Duodenal mucosa (tissue), 2 donors: ENCODE data around the gene GALNT11.
"Not testable (repeated sequence)": the region's sequence is repeated elsewhere in the genome, so short reads cannot be mapped to it uniquely, and the experiment has no call there.

Experiments
- H3K27ac ChIP-seq: one replicate; pipeline ENCODE4 v1.7.0; 2013; ENCODE audit warnings: low read depth, low read length
- H3K27me3 ChIP-seq, 2 donors: one replicate each; pipeline ENCODE4 v1.7.0; 2013; ENCODE audit warnings: low read length in 2 of 2, control low read depth in 1 of 2; ENCODE audit not compliant: insufficient read depth in 2 of 2, control insufficient read depth in 1 of 2
- H3K36me3 ChIP-seq, 2 donors: one replicate each; pipeline ENCODE4 v1.7.0; 2013; ENCODE audit warnings: low read length in 2 of 2, control low read depth in 1 of 2; ENCODE audit not compliant: insufficient read depth in 2 of 2, control insufficient read depth in 1 of 2
- H3K4me1 ChIP-seq, 2 donors: one replicate each; pipeline ENCODE4 v1.7.0; 2013; ENCODE audit warnings: low read length in 2 of 2, control low read depth in 1 of 2; ENCODE audit not compliant: insufficient read depth in 2 of 2, control insufficient read depth in 1 of 2
- H3K4me3 ChIP-seq, 2 donors: one replicate each; pipeline ENCODE4 v1.7.0; 2013; ENCODE audit warnings: low read length in 2 of 2, low read depth in 1 of 2
- H3K9ac ChIP-seq, 2 donors: one replicate each; pipeline ENCODE4 v1.7.0; 2013; ENCODE audit warnings: low read length in 2 of 2, low read depth in 1 of 2
- H3K9me3 ChIP-seq, 2 donors: one replicate each; pipeline ENCODE4 v1.7.0; 2013; ENCODE audit warnings: low read length in 2 of 2, control low read depth in 1 of 2; ENCODE audit not compliant: control insufficient read depth in 1 of 2

GALNT11 gene

GRCh38 chr7:152000191-152000590, 25.3 kb upstream of the GALNT11 start:
- Histone ChIP-seq H3K9ac (no peak overlapping the region), H3K9me3 (no peaks in the 10 kb centered on the region), H3K27ac (no peak overlapping the region), H3K4me3 (no peak overlapping the region), H3K4me1 (no peaks in the 10 kb centered on the region), H3K36me3 (no peaks in the 10 kb centered on the region), H3K27me3 (no peaks in the 10 kb centered on the region)

DNA sequence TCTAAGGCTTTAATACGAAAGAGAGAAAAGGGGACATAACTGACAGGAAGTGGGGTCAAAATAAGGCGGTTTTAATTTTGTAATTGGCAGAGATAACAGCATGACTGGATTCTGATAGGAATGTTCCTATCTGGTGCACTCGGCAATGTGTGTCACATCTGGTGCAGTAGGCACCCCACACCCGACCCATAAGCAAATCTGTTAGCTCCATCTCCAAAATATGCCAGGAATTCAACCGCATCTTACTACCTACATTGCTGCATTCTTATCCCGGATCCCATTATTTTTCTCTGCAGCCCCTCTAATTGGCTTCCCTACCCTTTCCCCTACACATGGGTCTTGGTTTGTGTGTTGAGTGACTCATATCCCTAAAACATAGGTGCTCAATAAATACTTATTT, 19.1 kb upstream of the GALNT11 start:
- H3K27ac ChIP-seq = no peak overlapping the region
- no peaks in the 10 kb centered on the region for H3K36me3 ChIP-seq
- H3K9me3 ChIP-seq = no peaks in the 10 kb centered on the region
- H3K27me3 ChIP-seq = no peaks in the 10 kb centered on the region
- no peak overlapping the region for H3K4me3 ChIP-seq
- H3K4me1 ChIP-seq = no peaks in the 10 kb centered on the region
- no peak overlapping the region for H3K9ac ChIP-seq

DNA sequence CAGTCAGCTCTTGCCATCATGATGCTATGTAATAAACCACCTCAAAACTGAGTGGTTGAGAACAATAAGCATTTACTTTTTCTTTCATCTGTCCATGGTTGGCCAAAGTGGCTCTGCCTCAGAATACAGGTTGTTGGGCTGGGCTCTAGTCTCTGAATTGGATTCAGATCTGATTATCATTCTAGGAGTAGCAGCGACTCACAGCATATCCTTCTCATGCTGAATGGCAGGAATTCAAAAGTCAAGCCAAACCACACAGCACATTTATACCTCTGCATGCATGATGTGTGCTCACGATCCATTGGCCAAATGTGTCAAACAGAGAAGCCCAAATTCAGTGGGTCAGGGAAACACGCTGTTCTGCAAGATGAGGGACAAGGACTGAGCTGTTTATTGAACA, 13.6 kb upstream of the GALNT11 start:
- Histone ChIP-seq H3K36me3 (no peaks in the 10 kb centered on the region), H3K4me1 (no peaks in the 10 kb centered on the region), H3K27me3 (no peaks in the 10 kb centered on the region), H3K9me3 (peaks cover 0 to 2% of the 10 kb centered on the region in 2 donors), H3K9ac (no peak overlapping the region), H3K4me3 (no peak overlapping the region), H3K27ac (no peak overlapping the region)

DNA sequence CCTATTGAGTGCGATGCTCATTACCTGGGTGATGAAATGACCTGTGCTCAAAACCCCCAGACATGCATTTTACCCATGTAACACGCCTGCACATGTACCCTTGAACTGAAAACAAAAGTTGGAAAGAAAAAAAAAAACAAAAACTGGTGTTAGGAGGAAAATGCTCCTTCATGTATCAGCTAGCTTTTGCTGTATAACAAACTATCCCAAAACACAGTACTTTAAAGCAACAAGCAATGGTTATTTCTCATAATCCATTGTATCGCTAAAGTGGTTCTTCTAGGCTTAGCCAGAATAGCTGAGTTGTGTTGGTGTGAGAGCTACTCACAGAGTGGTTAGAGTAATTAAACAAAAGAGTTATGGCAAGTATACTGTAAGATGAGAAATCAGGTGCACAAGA, 12.2 kb upstream of the GALNT11 start:
- H3K4me3 ChIP-seq = no peak overlapping the region
- H3K36me3 ChIP-seq = no peaks in the 10 kb centered on the region
- no peak overlapping the region for H3K9ac ChIP-seq
- H3K9me3 ChIP-seq = peaks cover 0 to 2% of the 10 kb centered on the region in 2 donors
- no peak overlapping the region for H3K27ac ChIP-seq
- no peaks in the 10 kb centered on the region for H3K27me3 ChIP-seq
- no peaks in the 10 kb centered on the region for H3K4me1 ChIP-seq

DNA sequence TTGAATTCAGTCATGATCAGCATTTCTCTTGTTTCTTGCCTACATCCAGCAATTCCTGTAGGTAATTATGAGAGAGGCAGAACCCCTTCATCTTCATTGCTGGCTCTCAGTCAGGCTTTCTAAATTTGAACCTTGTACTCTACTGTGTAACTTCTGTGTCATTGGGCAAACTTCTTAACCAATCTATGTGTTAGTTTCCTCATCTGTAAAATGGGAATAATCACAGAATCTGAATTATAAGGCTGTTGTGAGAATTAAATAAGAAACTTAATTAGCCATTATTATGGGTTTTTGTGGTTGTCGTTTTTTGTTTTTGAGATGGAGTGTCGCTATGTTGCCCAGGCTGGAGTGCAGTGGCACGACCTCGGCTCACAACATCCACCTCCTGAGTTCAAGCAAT, 11.5 kb upstream of the GALNT11 start:
- Histone ChIP-seq H3K36me3 (no peaks in the 10 kb centered on the region), H3K9ac (no peak overlapping the region), H3K4me1 (no peaks in the 10 kb centered on the region), H3K27me3 (no peaks in the 10 kb centered on the region), H3K4me3 (no peak overlapping the region), H3K27ac (no peak overlapping the region), H3K9me3 (peaks cover 0 to 2% of the 10 kb centered on the region in 2 donors)

DNA sequence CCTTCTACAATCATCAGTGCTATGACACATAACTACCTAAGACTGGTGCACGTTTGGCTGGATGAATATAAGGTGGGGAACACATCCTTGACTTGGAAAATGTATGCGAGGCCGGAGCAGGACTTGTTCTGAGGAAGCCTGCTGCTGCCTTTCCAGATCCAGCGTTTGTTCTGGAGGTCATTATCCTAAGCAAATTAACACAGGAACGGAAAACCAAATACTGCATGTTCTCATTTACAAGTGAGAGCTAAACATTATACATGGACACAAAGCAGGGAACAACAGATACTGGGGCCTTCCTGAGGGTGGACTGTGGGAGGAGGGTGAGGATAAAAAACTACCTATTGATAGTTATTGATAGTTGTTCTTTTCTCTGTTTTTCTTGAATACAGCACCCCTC, 10.8 kb upstream of the GALNT11 start:
- no peaks in the 10 kb centered on the region for H3K4me1 ChIP-seq
- H3K9me3 ChIP-seq = peaks cover 0 to 2% of the 10 kb centered on the region in 2 donors
- no peaks in the 10 kb centered on the region for H3K36me3 ChIP-seq
- H3K27me3 ChIP-seq = no peaks in the 10 kb centered on the region
- no peak overlapping the region for H3K9ac ChIP-seq
- H3K4me3 ChIP-seq = no peak overlapping the region
- no peak overlapping the region for H3K27ac ChIP-seq

- no peak overlapping the region for H3K27ac ChIP-seq
- H3K27me3 ChIP-seq = no peaks in the 10 kb centered on the region
- H3K36me3 ChIP-seq = no peaks in the 10 kb centered on the region
- no peak overlapping the region for H3K4me3 ChIP-seq
- H3K4me1 ChIP-seq = no peaks in the 10 kb centered on the region
- no peak overlapping the region for H3K9ac ChIP-seq
- H3K9me3 ChIP-seq = peaks cover 0 to 2% of the 10 kb centered on the region in 2 donors
Observed at GRCh38 chr7:152015600-152015999, 9.9 kb upstream of the GALNT11 start.

DNA sequence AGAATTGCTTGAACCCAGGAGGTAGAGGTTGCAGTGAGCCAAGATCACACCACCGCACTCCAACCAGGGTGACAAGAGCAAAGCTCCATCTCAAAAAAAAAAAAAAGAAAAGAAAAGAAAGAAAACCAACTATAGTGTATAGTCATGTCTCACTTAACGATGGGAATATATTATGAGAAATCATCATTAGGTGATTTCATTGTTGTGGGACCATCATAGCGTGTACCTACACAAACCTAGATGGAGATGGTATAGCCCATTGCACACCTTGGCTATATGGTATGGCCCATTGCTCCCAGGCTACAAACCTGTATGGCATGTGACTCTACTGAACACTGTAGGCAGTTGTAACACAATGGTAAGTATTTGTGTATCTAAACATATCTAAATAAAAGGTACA, 8.5 kb upstream of the GALNT11 start:
- peaks cover 0 to 2% of the 10 kb centered on the region in 2 donors for H3K9me3 ChIP-seq
- no peak overlapping the region for H3K27ac ChIP-seq
- H3K27me3 ChIP-seq = no peaks in the 10 kb centered on the region
- H3K4me3 ChIP-seq = no peak overlapping the region
- H3K4me1 ChIP-seq = no peaks in the 10 kb centered on the region
- no peak overlapping the region for H3K9ac ChIP-seq
- H3K36me3 ChIP-seq = no peaks in the 10 kb centered on the region

DNA sequence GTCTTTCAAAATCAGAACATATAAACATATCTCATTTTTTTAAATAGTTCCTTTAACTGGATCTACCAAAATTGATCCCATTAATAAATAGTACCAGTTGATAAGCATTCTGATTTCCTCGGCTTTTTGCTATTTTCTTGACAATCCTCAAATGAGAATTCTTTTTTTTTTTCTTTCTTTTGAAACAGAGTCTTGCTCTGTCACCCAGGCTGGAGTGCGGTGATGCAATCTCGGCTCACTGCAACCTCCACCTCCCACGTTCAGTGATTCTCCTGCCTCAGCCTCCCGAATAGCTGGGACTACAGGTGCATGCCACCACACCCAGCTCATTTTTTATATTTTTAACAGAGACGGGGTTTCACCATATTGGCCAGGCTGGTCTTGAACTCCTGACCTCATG, 7.8 kb upstream of the GALNT11 start:
- H3K27ac ChIP-seq, H3K9me3 ChIP-seq, H3K4me1 ChIP-seq, H3K36me3 ChIP-seq, H3K9ac ChIP-seq, H3K27me3 ChIP-seq, H3K4me3 ChIP-seq: not testable (repeated sequence)

DNA sequence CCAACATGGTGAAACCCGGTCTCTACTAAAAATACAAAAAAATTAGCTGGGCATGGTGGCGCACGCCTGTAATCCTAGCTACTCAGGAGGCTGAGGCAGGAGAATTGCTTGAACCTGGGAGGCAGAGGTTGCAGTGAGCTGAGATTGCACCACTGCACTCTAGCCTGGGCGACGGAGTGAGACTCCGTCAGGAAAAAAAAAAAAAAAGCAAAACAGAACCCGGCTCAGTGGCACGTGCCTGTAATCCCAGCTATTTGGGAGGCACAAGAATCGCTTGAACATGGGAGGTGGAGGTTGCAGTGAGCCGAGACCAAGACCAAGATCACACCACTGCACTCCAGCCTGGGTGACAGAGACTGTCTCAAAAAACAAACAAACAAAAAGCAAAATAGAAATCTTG, 3.7 kb upstream of the GALNT11 start:
- H3K9me3 ChIP-seq, H3K27me3 ChIP-seq, H3K9ac ChIP-seq, H3K4me3 ChIP-seq, H3K36me3 ChIP-seq, H3K27ac ChIP-seq, H3K4me1 ChIP-seq: not testable (repeated sequence)
